ENCODE data around the gene MUC2.

DNA sequence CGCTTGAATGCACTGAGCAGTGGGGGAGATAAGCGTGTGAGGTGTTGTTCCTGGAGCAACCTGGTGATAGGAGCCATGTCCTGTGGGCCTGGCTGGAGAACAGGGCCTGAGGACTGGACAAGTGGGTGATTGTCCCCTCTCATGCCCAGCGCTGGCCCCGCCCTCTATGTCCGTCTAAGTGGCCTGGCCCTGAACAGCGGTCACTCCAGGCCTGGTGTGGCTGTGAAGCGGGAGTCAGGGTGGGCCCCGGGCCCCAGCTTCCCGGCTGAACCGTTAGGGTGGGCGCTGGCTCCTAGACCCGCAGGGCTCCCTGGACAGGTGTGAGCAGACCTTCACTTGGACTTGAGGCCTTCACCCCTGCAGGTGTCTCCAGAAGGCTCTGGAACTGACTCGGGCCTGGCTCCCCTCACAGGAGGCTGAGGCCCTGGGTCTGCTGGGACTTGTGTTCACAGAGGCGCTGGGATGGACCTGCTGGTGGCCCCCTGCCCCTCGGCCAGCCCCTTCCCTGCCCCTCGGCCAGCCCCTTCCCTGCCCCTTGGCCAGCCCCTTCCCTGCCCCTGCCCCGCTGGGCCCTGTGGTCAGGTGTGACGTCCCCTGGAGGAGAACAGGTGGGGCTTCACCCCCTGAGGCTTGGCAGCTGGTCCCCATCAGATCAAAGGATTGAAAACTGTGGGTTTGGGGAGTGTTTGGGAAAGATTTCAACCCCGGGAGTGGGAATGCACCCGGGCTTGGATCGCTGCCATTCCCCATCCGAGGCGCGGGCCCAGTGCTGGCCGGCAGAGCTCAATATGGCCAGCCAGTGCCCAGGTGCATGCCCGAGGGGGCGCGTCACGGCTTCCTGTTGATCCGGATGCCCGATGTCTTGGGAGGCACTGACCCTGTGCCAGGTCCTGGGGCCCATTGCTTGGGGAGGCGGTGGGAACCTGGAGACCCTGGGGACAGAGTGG, 34.9 kb upstream of the MUC2 start:
- TF ChIP-seq, protein P1, sequence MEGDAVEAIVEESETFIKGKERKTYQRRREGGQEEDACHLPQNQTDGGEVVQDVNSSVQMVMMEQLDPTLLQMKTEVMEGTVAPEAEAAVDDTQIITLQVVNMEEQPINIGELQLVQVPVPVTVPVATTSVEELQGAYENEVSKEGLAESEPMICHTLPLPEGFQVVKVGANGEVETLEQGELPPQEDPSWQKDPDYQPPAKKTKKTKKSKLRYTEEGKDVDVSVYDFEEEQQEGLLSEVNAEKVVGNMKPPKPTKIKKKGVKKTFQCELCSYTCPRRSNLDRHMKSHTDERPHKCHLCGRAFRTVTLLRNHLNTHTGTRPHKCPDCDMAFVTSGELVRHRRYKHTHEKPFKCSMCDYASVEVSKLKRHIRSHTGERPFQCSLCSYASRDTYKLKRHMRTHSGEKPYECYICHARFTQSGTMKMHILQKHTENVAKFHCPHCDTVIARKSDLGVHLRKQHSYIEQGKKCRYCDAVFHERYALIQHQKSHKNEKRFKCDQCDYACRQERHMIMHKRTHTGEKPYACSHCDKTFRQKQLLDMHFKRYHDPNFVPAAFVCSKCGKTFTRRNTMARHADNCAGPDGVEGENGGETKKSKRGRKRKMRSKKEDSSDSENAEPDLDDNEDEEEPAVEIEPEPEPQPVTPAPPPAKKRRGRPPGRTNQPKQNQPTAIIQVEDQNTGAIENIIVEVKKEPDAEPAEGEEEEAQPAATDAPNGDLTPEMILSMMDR (IDR thresholded peaks at IDR 0.05), result no peak
- no peak for TF ChIP-seq EP300 (IDR thresholded peaks at IDR 0.05; ENCODE audit: low read depth)
